HG03108 (cell line): ENCODE measurements around the gene HMCN2.

Source experiments
- ATAC-seq: cut with Tn5 transposase; IDR thresholded peaks from one replicate; pipeline ENCODE4 v1.9.1; 2021; ENCODE audit warnings: moderate library complexity; ENCODE audit not compliant: unreplicated experiment

The HMCN2 gene

GRCh38 chr9:130265431-130266235 lies at the start of gene HMCN2:
HMCN2 (plus strand) TSS chr9:130265760; CDS start chr9:130265879, 119 bp downstream.
- no peak for ATAC-seq

- ATAC-seq = no peak
Measured at GRCh38 chr9:130217838-130218237, 47.7 kb upstream of the HMCN2 start.

- ATAC-seq = no peak
Measured at GRCh38 chr9:130219661-130220096, 45.9 kb upstream of the HMCN2 start.

GRCh38 chr9:130220352-130220751 lies 45.2 kb upstream of the HMCN2 start:
- ATAC-seq = no peak

- ATAC-seq = no peak
Measured at GRCh38 chr9:130222833-130223232, 42.7 kb upstream of the HMCN2 start.

- ATAC-seq = no peak
Measured at GRCh38 chr9:130225071-130225470, 40.5 kb upstream of the HMCN2 start.

- ATAC-seq = no peak
Measured at GRCh38 chr9:130225586-130225985, 40.0 kb upstream of the HMCN2 start.

- ATAC-seq = no peak
Measured at GRCh38 chr9:130226112-130226511, 39.4 kb upstream of the HMCN2 start.

GRCh38 chr9:130227833-130228232 lies 37.7 kb upstream of the HMCN2 start:
- ATAC-seq = no peak

GRCh38 chr9:130229759-130230158 lies 35.8 kb upstream of the HMCN2 start:
- no peak for ATAC-seq

- ATAC-seq = no peak
Measured at GRCh38 chr9:130230631-130231030, 34.9 kb upstream of the HMCN2 start.

GRCh38 chr9:130232899-130233586 lies 32.5 kb upstream of the HMCN2 start:
- no peak for ATAC-seq

GRCh38 chr9:130233587-130233945 lies 32.0 kb upstream of the HMCN2 start:
- no peak for ATAC-seq

- no peak for ATAC-seq
Measured at GRCh38 chr9:130234340-130235260, 31.0 kb upstream of the HMCN2 start.

GRCh38 chr9:130235558-130236435 lies 29.8 kb upstream of the HMCN2 start:
- no peak for ATAC-seq

- ATAC-seq = no peak
Measured at GRCh38 chr9:130236436-130236985, 29.0 kb upstream of the HMCN2 start.

- no peak for ATAC-seq
Measured at GRCh38 chr9:130237076-130237475, 28.5 kb upstream of the HMCN2 start.

GRCh38 chr9:130237763-130238524 lies 27.6 kb upstream of the HMCN2 start:
- no peak for ATAC-seq

- no peak for ATAC-seq
Measured at GRCh38 chr9:130239363-130239695, 26.2 kb upstream of the HMCN2 start.
